Fibroblast of mammary gland (primary cell): ENCODE results near the gene RYR2.

Experiments
- DNase-seq: peaks from one replicate; pipeline ENCODE4 v3.0.0-alpha.2; 2010; ENCODE audit warnings: low read depth
- H3K4me3 ChIP-seq: 2 replicates; pipeline ENCODE4 v1.5.1; 2011; ENCODE audit warnings: low read depth, mild to moderate bottlenecking, low read length, moderate library complexity; ENCODE audit not compliant: control insufficient read depth
- CTCF ChIP-seq: conservative IDR thresholded peaks from 2 replicates; pipeline ENCODE4 v1.5.1; 2011; ENCODE audit warnings: low read depth, low read length, inconsistent platforms; ENCODE audit not compliant: control insufficient read depth, insufficient read depth

RYR2 gene

GRCh38 chr1:237440346-237440745, 398.4 kb downstream of the RYR2 start:
- DNase-seq = no peak
- no peak overlapping the region for H3K4me3 ChIP-seq
- no peak for TF ChIP-seq CTCF

GRCh38 chr1:237444120-237444790, 402.3 kb downstream of the RYR2 start:
- no peak for TF ChIP-seq CTCF
- DNase-seq = no peak

DNA sequence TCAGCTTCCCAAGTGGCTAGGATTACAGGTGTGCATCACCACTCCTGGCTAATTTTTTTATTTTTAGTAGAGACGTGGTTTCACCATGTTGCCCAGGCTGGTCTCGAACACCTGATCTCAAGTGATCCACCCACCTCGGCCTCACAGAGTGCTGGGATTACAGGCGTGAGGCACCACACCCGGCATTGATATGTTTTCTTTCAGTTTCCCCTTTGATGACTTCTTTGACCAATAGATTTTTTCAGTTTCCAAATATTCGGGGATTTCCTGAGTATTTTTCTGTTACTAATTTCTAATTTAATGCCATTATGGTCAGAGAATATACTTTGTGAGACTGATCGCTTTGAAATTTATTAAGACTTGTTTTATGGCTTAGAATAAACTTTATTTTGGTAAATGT, 406.1 kb downstream of the RYR2 start:
- no peak for TF ChIP-seq CTCF
- no peak for DNase-seq
- no peak overlapping the region for H3K4me3 ChIP-seq

More at GRCh38 chr1:237444120-237444790, 402.3 kb downstream of the RYR2 start:
- H3K4me3 ChIP-seq = no peak overlapping the region

GRCh38 chr1:237457573-237457972, 415.6 kb downstream of the RYR2 start:
- no peak for DNase-seq
- no peak overlapping the region for H3K4me3 ChIP-seq
- no peak for TF ChIP-seq CTCF

DNA sequence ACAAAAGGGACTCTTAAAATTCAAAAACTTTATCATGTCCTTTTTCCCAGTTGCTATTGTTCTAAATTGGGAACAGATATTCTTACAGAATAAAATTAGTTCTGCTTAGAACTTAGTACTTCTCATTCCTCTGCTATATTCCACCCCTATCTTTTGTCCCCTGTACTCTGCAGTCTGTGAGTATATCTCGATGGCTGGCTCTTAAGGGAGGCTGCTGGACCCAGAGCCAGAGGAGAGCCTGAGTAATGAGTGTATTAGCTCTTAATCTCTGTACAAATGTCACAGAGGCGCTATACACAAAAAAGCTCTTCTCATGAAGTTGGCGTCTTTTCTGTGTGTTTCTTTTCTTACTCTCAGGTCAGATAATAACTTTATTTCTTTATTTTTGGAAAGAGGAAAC, 425.3 kb downstream of the RYR2 start:
- H3K4me3 ChIP-seq = no peak overlapping the region

GRCh38 chr1:237470712-237471338, 428.8 kb downstream of the RYR2 start:
- no peak overlapping the region for H3K4me3 ChIP-seq
- no peak for TF ChIP-seq CTCF
- DNase-seq = no peak

More for the DNA sequence above, 425.3 kb downstream of the RYR2 start:
- DNase-seq = no peak
- TF ChIP-seq CTCF = no peak
